HuH-7.5 (cell line): ENCODE measurements around the gene LRRC8B.
"Not testable (repeated sequence)": the region's sequence is repeated elsewhere in the genome, so short reads cannot be mapped to it uniquely, and the experiment has no call there.

Experiments used
- DNase-seq: peaks from one replicate; pipeline ENCODE4 v3.0.0; 2011; ENCODE audit warnings: low spot score

LRRC8B gene

GRCh38 chr1:89584211-89584610 lies 59.6 kb downstream of the LRRC8B start:
- no peak for DNase-seq

DNA sequence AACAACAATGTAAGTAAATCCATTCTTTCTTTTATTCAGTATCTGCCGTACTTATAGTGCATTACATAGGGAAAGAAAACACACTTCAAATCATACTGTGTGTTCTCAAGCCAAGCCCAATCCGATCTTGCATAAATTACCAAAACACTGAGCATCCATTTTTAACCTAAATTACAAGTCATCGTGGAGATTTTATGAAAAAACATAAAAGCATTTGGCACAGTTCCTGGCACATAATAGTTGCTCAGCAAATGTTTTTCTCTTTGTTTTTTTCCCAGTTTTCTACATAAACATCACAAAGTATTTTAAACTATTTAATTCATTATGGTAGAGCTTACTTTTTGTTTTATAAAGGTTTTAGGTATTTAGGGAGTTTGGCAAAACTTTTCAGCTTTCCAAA lies 60.2 kb downstream of the LRRC8B start:
- DNase-seq: no peak

- DNase-seq: no peak
Measured at GRCh38 chr1:89587729-89588161, 63.1 kb downstream of the LRRC8B start.

GRCh38 chr1:89588480-89588879 lies 63.9 kb downstream of the LRRC8B start:
- DNase-seq: no peak

- no peak for DNase-seq
Measured at GRCh38 chr1:89589515-89589914, 64.9 kb downstream of the LRRC8B start.

GRCh38 chr1:89590341-89591080 lies 65.9 kb downstream of the LRRC8B start:
- no peak for DNase-seq

GRCh38 chr1:89592861-89593302 lies 68.3 kb downstream of the LRRC8B start:
- DNase-seq: not testable (repeated sequence)

GRCh38 chr1:89594096-89594740 lies 69.6 kb downstream of the LRRC8B start:
- DNase-seq: no peak

DNA sequence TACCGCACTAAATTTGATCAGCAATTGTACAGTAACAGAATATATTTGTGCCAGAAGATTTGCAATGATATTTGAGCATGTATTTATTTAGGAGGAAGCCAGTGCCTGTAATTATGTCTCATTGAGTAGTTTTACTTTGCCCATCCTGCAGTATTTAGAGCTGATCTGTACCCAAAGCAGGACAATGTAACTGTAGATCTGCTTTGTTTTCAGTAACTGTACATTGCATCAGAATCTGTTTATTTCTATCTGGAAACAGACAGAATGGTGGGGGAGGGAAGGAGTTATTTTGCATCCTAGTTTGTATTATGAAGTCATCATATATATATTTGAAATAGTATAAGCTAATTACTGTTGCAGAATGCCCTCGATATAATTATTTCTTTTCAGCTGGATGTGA lies 72.1 kb downstream of the LRRC8B start:
- no peak for DNase-seq

DNA sequence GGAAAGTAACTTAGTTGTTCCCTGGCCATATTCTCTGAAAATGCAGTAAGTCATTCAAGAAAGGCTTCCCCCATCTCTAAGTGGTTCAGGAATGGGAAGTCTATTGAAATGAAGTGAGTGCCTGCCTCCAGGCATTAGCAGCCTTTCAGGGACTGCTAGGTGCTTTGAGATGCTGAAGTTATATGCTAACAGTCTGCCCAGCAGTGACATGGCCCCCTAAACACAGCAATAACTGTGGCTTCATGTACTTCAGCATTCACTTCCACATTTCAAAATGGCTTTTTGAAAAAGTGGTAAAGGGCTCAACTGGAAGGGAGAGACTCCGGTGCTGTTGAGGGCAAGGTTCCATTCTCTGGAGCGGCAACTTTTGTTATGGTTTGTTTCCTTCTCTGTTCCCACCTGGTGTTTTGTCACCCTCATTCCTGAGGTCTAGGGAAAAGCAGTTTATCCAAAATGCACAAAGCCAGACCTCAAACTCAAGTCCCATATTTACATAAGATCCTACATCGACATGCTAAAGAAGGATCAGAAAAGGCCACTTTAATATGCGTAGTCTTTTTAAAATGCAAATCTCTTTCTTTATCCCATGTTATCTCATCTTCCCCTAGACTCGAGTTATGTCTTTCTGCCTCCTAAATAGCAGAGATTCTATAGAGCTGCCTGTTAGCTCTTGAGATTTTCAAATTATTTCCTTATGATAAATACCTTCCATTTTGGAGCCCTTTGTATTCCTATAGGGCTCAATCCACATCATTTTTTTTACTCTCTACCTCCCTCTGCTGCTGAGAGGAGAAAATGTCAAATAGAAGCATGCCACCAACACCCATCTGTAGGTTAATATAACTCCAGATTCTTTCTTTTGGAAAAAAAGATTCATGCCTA lies 74.1 kb downstream of the LRRC8B start:
- peak; percentile 13 for DNase-seq

DNA sequence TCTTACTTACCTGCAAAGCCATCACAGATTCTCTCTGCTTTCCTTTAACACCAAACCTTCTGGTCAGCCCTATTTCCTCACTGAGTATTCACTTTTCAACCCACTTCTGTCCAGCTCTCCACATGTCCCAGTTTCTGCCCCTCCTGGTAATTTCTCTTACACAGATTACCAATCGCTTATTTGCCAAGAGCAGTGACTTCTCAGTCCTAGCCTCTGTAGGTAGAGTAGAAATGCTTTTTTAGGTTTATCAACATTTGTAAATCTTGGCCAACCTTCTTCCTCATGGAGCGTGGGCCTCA lies 74.7 kb downstream of the LRRC8B start:
- no peak for DNase-seq

DNA sequence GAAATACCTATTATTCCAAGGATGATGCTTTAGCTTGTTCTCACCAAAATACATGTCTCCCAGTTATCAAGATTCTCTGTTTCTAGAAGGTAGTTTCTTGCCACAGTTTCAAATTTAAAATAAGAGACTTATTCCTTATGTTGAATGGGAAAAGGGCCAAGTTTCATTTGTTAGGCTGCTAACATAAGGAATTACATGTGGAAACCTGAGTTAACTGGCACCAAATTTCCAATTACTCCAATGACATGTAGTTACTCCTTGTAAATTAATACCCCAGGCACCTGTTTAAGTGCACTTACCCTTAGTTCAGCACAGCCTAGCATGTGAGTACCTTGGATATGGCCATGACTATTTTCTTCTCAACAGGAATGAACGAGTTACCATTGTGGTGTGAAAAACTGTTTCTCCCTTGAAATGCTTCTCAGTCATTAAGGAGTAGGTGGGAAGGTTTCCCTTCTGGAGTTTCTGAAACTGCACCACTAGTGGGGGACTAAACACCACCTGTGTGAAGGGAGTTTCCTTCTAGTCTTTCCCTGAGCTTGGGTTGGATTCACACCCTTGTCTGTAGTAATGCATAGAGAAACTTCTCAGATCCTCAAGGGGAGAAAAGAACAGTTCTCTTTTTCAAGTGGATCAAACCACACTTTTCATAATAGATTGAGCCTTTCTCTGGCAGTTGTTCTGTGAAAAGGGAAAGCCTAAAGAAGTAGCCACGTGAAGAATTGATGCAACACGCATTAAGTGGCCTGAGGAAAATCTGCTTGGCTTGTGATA lies 76.0 kb downstream of the LRRC8B start:
- DNase-seq: no peak

DNA sequence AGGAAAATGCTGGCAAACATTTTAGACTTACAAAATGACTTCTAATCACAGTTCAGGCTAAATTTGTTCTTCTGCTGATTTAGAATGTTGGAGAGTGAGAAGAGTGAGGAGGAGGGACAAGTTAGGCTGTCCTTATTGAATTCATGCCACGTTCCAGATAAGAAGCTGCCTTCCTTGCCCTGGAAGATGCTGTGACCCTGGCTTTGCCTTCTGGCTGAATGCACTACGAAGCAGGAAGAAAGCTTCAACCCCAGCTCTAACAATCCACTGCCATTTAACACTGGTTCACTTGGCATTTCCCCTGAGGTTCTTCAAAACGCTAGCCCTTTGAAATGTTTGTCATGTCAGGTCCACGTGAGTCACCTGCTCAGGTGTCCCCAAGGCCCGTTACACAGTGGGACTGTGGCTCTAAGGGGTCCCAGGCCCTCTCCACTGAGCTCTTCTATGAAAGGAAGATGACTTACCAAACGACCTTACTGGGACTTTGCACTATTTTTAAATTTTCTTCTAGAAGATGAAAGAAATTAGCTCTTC lies 78.3 kb downstream of the LRRC8B start:
- no peak for DNase-seq

DNA sequence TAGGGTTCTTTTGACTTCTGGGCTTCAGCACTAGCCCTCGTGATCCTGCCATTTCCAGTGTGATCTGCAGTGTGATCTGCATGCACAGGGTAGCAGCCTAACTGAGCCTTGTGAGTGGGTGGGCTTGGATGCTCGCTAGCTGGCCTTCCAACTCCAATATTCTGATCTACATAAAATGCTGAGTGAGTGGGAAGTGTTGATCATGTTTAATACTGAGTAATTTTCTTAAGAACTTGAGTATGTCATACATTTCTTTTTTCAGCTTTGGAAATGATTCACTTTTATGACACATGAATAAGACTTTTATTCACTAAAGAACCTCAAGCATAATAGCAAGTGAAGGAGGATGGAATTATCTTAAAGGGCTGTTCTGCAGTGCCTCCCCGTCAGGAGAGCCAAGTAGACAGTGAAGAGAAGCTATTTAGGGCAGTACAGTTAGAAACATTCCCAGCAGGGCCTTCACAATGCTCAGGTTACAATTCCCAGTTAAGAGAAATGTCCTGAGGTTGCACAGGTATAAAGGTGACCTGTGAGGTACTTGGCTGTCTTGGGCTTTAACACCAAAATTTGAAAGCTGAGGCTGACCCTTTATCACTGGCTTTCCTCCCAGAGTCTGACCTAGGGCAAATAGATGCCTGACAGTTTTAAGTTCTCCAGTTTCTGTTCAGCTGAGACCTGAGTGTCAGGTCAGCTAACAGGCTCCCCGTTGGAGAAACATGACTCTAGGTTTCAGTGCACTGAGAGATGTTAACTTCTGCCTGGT lies 79.2 kb downstream of the LRRC8B start:
- no peak for DNase-seq

- no peak for DNase-seq
Measured at GRCh38 chr1:89604414-89604735, 79.7 kb downstream of the LRRC8B start.

DNA sequence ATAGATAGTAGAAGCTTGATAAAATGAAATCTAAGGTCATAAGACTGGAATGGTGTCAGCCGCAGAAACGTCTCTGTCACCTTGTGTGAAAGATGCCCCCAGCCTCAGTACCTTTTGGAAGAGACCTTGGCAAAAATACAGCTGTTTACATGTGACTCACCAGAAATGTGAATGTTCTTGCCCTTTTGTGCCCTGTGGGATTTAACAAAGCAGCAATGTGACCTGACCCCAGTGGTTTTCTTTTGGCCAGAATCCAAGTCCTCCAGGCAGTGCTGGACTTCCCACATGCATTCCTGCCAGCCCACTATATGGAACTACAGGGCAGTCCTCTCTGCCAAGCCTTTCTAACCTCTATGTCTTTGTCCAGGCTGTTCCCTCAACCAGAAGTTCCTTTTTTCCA lies 81.1 kb downstream of the LRRC8B start:
- DNase-seq: no peak

GRCh38 chr1:89606227-89606980 lies 81.8 kb downstream of the LRRC8B start:
- DNase-seq: no peak

DNA sequence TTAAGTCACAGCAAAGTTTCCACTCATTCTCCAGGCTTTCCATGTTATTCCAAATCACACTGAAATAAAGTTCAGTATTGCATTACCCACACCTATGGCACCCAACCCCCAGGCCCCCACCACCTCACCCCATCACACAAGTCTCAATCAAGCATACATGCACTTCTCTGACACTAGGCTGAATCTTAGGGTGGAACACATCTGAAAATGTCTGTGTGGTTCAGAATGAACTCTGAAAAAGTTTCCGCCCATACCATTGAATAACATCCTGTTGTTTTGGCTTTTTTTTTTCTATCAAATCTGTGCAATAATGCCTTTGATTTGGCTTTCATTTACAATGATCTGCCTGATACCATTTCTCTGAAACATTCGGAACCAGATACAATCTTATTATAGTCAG lies 82.5 kb downstream of the LRRC8B start:
- no peak for DNase-seq

- no peak for DNase-seq
Measured at GRCh38 chr1:89607586-89608318, 83.1 kb downstream of the LRRC8B start.
